Measurements from ENCODE around the gene COMTD1. TPM values are rescaled to one million over a fixed set of nuclear protein-coding genes. Genes with fewer than 3 reads are reported as not detected.

COMTD1 gene
- total and polyA plus RNA-seq, 4 donors: 4.6 to 64.1 (median 29.4) TPM

GRCh38 chr10:75236178-75236825 is 545 bp upstream of the COMTD1 start:
- no peak for TF ChIP-seq CTCF (IDR thresholded peaks at IDR 0.05; ENCODE audit: control extremely low read depth, extremely low read depth)
- H3K4me1 ChIP-seq (ENCODE audit: control insufficient read depth in 5 of 5, insufficient read depth in 5 of 5, low read length in 5 of 5): peaks cover 0 to 13% (median 0%) of the 10 kb centered on the region in 5 donors
- peaks cover 11 to 15% (median 12%) of the 10 kb centered on the region in 4 donors for H3K36me3 ChIP-seq (ENCODE audit: control insufficient read depth in 4 of 4, insufficient read depth in 4 of 4, low read length in 4 of 4)
- DNase-seq (no peak), ATAC-seq (ENCODE audit: insufficient read depth, low FRiP score) (no peak)
- H3K27ac ChIP-seq (ENCODE audit: low read depth in 1 of 2, low read length in 1 of 2): peak overlapping the region in 1 of 2 donors; percentile 54
- no peak overlapping the region for H3K9ac ChIP-seq (ENCODE audit: insufficient read depth in 1 of 2, low read length in 2 of 2)
- H3K27me3 ChIP-seq (ENCODE audit: control insufficient read depth in 3 of 3, insufficient read depth in 3 of 3, low read length in 2 of 3): no peaks in the 10 kb centered on the region
- WGBS, 2 donors: 40 to 53% methylated on average over 12 of the region's 12 CpGs
- H3K9me3 ChIP-seq (ENCODE audit: control insufficient read depth in 4 of 4, insufficient read depth in 3 of 4, low read length in 3 of 4): no peaks in the 10 kb centered on the region
- no peak overlapping the region for H3K4me3 ChIP-seq

- H3K9ac ChIP-seq (ENCODE audit: insufficient read depth in 1 of 2, low read length in 2 of 2): no peak overlapping the region
- peaks cover 12 to 21% (median 17%) of the 10 kb centered on the region in 4 donors for H3K36me3 ChIP-seq (ENCODE audit: control insufficient read depth in 4 of 4, insufficient read depth in 4 of 4, low read length in 4 of 4)
- no peaks in the 10 kb centered on the region for H3K9me3 ChIP-seq (ENCODE audit: control insufficient read depth in 4 of 4, insufficient read depth in 3 of 4, low read length in 3 of 4)
- H3K4me1 ChIP-seq (ENCODE audit: control insufficient read depth in 5 of 5, insufficient read depth in 5 of 5, low read length in 5 of 5): peaks cover 0 to 13% (median 0%) of the 10 kb centered on the region in 5 donors
- WGBS, 2 donors: 1% methylated on average over 51 to 62 of the region's 62 CpGs
- TF ChIP-seq CTCF (IDR thresholded peaks at IDR 0.05; ENCODE audit: control extremely low read depth, extremely low read depth): no peak
- DNase-seq: peak in 2 of 3 donors; percentile 18 to 29
- peak overlapping the region; percentile 86 to 88 for H3K27ac ChIP-seq (ENCODE audit: low read depth in 1 of 2, low read length in 1 of 2)
- ATAC-seq (ENCODE audit: insufficient read depth, low FRiP score): peak; percentile 6
- H3K4me3 ChIP-seq: peak overlapping the region; percentile 73
- H3K27me3 ChIP-seq (ENCODE audit: control insufficient read depth in 3 of 3, insufficient read depth in 3 of 3, low read length in 2 of 3): no peaks in the 10 kb centered on the region
Measured at GRCh38 chr10:75234683-75235374, 928 bp downstream of the COMTD1 start.

- 4 to 7% methylated on average over 39 to 48 of the region's 48 CpGs for WGBS, 2 donors
Measured at GRCh38 chr10:75234017-75234682, 1.6 kb downstream of the COMTD1 start.

More at GRCh38 chr10:75234017-75234682, 1.6 kb downstream of the COMTD1 start:
- peak; percentile 85 for ATAC-seq (ENCODE audit: insufficient read depth, low FRiP score)
- DNase-seq: peak; percentile 78 to 88 (median 84)
- Histone ChIP-seq H3K9me3 (ENCODE audit: control insufficient read depth in 4 of 4, insufficient read depth in 3 of 4, low read length in 3 of 4) (no peaks in the 10 kb centered on the region), H3K27ac (ENCODE audit: low read depth in 1 of 2, low read length in 1 of 2) (peak overlapping the region; percentile 86 to 88), H3K36me3 (ENCODE audit: control insufficient read depth in 4 of 4, insufficient read depth in 4 of 4, low read length in 4 of 4) (peaks cover 12 to 21% (median 17%) of the 10 kb centered on the region in 4 donors), H3K4me1 (ENCODE audit: control insufficient read depth in 5 of 5, insufficient read depth in 5 of 5, low read length in 5 of 5) (peaks cover 0 to 13% (median 0%) of the 10 kb centered on the region in 5 donors), H3K9ac (ENCODE audit: insufficient read depth in 1 of 2, low read length in 2 of 2) (no peak overlapping the region), H3K27me3 (ENCODE audit: control insufficient read depth in 3 of 3, insufficient read depth in 3 of 3, low read length in 2 of 3) (no peaks in the 10 kb centered on the region), H3K4me3 (peak overlapping the region; percentile 73)
- TF ChIP-seq CTCF (IDR thresholded peaks at IDR 0.05; ENCODE audit: control extremely low read depth, extremely low read depth): no peak
